ENCODE measurements around the gene OR10G3. TPM values are rescaled to one million over a fixed set of nuclear protein-coding genes. Genes with fewer than 3 reads are reported as not detected.
"Not testable (repeated sequence)": the region's sequence is repeated elsewhere in the genome, so short reads cannot be mapped to it uniquely, and the experiment has no call there.

Gene OR10G3, protein sequence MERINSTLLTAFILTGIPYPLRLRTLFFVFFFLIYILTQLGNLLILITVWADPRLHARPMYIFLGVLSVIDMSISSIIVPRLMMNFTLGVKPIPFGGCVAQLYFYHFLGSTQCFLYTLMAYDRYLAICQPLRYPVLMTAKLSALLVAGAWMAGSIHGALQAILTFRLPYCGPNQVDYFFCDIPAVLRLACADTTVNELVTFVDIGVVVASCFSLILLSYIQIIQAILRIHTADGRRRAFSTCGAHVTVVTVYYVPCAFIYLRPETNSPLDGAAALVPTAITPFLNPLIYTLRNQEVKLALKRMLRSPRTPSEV
- not detected in 2 replicates for total RNA-seq (2014; rRNA removed; shearing (Covaris generic))

DNA sequence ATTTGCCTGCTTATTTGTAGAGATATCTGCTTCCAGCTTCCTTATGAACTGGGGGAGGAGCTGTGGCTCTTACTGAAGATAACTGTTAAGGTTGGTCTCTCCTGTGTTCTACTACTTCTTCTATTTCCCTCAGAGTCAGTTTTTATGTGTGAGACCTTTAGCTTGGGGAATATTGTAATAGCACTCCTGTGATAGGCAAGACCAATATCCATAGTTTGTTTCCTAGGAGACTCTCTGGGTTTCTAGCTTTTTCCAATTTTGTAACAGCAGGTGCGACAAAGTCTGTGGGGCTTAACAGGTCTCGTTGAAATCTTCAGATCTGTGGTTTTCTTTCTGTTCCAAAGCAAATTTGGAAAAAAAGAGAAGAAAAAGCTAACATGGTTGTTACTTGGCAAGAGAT is at the start of gene OR10G3:
TSS of gene OR10G3 (minus strand) at position 101 of the 400 bp plus-strand sequence. CDS start 9,332 bp downstream, outside the sequence.
- DNase-seq (ENCODE audit: low read depth), result no peak

DNA sequence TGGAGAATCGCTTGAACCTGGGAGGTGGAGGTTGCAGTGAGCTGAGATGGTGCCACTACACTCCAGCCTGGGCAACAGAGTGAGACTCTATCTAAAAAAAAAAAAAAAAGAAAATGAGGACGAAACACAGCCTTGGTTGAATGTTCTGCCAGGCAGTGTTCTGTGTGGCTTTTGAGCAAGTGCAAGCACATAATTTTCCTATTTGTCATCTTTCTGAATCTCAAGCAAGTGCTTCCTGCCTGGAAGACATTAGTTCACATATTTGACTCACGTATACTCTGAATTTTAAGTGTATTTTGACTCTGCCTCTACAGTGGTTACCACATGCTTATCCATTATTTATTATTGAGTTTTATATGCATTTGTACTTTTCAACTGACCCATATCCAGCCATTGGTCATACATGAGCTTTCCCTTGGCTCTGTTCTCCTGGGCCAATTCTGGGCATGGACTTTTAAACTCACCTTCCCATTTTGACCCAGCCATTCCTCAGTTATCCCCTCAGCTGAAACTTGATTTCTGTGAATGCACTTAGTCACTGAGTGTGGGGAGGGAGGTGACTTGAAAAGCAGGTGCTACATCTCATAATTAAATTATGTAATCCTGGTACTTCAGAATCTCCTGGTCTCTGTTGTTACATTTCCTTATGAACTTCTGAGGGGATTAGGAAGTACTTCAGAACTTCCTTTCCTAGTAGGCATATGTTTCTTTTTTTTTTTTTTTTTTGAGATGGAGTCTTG is 46.8 kb upstream of the OR10G3 start:
- DNase-seq (ENCODE audit: low read depth), result peak; percentile 52

DNA sequence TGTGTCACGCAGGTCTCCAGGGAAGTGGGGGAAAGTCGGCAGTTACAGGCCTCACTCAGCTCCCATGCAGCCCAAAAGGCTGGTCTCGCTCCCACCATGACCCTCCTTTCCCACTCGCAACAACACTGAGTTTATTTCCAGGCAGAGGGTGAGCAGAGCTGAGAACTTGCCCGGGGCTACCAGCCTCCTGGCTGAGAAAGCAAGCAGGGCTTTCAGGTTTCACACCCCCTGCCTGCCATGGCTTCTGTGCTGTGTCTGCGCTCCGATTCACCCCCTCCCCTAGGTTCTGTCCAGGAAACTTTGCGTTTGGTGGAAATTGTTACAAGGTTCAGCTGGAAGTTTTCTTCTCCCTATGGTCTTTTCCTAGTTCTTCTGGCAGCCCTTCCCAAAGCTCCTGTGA is 37.7 kb upstream of the OR10G3 start:
- no peak for DNase-seq (ENCODE audit: low read depth)

DNA sequence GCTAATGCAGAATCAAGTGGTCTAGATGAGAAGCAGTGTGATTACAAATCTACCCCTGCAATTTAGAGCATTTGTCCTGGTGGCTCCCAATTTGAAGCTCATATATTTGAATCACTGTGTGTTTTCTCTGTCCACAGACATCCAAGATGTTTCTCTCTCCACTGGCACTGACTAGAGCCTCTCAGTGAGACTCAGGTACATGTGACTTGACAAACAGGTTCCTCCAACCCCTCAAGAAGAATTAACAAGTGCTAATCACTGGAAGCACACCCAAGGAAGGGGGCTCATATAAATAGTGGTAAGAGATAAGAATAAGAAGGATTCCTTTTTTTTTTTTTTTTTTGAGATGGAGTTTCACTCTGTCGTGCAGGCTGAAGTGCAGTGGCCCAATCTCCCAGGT is 34.4 kb upstream of the OR10G3 start:
- DNase-seq (ENCODE audit: low read depth), result no peak

DNA sequence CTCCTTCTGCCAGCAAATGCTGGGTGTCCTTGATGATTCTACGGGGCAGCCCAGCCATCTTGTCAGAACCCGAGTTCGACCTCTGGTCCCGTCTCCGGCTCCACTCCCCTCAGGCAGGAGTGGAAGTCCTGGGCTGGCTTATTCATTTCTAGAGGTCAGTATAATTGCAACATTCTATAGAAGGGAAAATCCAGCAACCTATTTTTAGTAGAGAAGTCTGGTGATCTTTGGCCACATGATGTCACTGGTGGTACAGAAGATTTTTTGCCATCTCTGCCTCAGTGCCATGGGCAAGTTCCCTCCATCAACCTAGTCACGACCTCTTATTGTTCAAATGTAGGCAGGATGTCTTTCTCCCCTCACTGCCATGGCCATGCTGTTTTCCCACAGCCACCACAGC is 32.4 kb upstream of the OR10G3 start:
- peak; percentile 13 for DNase-seq (ENCODE audit: low read depth)

DNA sequence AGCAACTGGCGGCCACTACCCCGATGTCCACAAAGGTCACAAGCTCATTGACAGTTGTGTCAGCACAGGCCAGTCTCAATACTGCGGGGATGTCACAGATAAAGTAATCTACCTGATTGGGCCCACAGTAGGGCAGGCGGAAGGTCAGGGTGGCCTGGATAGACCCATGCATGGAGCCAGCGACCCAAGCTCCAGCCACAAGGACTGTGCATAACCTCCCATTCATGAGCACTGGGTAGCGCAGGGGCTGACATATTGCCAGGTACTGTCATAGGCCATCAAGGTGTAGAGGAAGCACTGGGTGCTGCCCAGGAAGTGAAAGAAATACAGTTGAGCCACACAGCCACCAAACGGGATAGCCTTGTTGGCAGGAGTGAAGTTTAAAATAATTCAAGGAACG is 22.3 kb upstream of the OR10G3 start:
- DNase-seq (ENCODE audit: low read depth), result not testable (repeated sequence)

DNA sequence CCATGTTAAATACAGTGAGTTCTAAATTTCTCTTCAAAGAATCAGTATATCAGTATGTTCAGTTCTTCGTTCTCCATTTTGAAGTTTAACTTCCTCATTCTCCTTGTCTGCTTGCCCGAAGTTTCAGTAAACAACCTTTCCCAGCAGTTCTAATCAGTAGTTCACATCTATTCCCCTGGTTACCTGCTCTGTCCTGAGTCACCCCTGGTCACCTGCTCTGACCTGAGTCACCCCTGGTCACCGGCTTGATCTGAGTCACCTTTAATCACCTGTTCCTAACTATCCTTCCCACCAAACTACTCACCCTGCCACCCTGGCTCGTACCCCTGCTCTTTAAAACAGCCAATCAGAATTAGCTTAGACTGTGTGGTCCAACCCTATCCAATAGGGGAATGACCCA is 9.4 kb upstream of the OR10G3 start:
- no peak for DNase-seq (ENCODE audit: low read depth)

DNA sequence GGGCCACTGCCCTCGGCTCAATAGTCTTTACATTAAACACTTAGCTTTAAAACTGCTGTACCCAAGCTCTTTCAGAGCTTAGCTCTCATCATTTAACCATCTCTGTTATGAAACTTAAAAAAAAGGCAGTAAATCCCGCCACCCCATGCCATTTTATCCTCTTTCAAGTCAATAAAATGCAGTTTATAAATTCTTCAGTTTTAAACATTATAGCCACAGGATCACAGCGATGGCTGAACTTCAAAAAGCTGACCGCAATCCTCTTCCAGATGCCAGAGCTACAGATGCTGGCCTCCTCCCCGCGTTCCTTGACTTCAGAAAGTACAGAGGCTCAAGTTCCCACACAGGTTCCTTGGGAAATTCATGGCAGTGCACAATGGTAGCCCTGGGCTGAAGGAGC is 4.2 kb downstream of the OR10G3 start:
- no peak for DNase-seq (ENCODE audit: low read depth)

DNA sequence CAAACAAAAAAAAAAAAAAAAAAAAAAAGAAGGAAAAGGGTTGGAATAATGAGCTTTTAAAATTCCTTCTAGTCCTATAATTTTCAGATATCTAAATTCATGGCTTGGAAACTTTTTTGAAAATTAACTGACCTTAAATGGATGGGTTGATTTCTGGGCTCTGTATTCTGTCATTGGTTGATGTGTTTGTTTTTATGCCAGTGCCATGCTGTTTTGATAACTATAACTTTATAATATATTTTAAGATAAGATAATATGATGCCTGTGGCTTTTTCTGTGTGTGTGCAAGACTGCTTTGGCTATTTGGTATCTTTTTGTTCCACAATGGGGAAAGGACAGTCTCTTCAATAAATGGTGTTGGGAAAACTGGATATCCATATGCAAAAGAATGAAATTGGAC is 7.3 kb downstream of the OR10G3 start:
- no peak for DNase-seq (ENCODE audit: low read depth)

DNA sequence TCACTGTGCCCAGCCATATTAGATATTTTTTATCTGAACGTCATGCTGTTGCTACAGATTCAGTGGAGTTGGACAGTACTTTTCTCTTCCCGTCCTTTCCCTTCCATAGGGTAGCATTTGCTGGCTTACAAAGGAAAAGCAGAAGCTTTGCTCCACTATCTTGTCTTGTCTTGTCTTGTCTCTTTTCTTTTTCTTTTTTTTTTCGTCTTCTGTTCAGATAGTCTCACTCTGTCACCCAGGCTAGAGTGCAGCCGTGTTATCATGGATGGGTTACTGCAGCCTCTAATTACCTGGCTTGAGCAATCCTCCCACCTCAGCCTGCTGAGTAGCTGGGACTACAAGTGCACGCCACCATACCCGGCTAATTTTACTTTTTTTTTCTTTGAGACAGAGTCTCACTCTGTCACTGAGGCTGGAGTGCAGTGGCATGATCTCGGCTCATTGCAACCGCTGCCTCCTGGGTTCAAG is 21.1 kb downstream of the OR10G3 start:
- DNase-seq (ENCODE audit: low read depth), result no peak

DNA sequence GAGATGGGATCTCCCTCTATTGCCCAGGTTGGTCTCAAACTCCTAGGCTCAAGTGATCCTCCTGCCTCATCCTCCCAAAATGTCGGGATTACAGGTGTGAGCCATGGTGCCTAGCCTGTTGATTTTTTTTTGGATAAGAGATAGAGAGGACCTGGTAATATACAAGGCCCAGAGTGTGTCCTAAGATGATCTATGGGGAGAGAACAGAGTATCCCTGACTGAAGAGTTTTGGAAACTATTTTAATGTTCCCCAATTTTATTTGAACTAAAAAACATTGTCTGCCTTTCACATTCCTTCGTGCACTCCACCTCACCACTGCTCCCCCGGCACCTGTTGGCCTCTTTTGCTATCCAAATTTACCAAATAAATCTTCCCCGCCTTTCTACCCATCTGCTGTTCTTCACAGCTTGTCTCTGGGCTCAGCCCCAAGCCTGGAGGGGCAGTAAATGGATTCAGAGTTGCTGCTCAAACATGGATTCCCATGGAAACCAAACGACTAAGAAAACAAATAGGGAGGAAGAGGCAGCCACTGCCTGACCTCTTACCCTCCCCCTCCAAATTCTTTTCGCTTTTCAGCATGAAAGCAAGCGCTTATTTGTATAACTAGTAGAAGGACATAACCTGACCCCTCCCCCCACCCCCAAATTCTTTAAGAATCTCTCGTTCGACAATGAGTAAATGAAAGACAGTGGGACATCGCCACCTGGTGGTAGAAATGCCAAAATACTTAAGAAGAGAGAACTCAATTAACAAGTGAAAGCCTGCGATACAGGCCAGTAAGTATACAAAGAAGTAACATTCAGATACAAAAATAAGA is 22.6 kb downstream of the OR10G3 start:
- DNase-seq (ENCODE audit: low read depth), result peak; percentile 84

DNA sequence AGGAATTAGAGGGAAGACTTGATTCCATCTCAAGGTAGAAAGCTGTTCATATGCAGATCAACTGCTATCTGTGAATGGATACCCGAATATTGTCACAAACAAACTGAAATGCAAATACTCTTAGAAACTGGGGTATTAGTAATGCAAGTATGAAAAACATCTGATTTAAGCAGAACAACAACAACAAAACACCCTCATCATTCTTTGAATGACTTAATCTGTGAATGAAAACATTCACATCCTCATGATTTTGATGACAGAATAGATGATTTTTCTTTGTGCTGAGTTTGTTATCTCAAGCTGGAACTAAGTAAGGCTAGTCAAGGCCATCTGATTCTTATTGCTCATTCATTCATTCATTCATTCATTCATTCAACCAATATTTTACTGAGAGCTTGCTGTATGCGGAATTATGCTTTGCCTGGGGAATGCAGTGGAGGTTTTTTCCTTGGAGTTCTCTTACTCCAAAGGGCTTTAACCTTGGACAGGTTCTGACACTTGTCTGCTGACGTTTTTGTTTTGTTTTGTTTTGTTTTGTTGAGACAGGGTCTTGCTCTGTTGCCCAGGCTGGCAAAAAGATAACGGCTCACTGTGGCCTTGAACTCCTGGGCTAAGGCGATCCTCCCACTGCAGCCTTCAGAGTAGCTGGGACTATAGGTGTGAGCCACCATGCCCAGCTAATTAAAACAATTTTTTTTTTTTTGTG is 23.3 kb downstream of the OR10G3 start:
- no peak for DNase-seq (ENCODE audit: low read depth)

DNA sequence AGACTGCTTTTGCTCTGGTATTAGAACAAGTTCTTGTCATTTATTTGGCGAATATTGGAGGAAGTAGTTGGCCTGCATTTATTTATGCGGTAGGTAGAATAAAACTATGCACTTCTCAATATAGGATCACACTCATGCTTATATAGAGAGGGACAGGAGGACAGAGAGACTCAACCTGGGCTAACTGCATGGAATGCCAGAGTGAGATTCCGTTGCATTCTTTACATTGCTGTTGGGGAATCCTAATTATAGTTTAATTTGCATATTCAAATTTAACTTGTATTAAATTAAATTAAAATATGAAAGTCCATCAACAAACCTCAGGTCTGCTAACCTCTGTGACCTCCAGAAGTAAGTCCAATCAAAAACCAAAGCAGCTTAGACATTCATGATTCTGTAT is 26.6 kb downstream of the OR10G3 start:
- no peak for DNase-seq (ENCODE audit: low read depth)

DNA sequence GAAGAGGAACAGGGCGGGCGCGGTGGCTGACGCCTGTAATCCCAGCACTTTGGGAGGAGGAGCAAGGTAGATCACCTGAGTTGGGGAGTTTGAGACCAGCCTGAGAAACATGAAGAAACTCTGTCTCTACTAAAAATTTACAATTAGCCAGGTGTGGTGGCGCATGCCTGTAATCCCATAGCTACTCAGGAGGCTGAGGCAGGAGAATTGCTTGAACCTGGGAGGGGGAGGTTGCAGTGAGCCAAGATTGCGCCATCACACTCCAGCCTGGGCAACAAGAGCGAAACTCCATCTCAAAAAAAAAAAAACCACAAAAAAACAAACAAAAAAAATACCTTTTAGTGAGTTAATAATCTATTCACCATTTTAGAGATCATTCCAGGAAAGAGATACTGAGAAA is 35.3 kb downstream of the OR10G3 start:
- not testable (repeated sequence) for DNase-seq (ENCODE audit: low read depth)

DNA sequence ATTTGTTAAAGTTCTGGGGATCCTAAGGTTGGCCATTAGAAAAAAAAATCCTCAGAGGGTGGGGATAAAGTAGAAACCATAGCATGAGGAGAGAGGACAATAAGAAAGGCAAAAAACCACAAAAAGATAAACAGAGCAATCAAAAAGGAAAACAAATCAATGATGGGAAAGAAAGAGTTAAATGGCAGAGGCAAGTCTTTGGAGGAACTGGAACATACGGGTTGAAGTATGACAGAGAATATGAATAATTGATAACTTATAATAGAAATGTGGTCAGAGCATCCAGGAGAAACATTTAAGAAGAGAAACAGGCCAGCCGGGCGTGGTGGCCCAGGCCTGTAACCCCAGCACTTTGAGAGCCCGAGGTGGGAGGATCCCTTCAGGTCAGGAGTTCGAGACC is 35.9 kb downstream of the OR10G3 start:
- no peak for DNase-seq (ENCODE audit: low read depth)

DNA sequence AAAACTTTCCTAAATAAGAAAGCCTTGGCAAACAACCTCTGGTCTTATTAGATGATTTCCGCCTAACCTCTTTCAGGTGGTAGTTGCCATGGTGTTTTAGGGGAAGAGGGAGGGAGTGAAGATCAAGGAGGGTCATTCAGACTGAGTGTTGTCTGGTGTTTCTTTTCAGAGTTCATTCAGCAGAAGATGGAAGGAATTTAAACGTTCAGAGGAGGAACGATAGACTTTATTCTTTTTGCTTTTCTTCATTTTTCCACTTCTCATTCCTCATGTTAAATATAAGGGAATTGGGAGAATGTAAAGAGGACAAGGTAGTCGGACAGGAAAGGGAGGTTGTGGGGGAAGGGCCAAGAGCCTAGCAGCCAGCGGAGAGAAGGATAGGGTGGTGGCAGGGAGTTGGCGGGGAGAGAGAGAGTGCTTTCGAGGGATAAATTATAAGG is 36.3 kb downstream of the OR10G3 start:
- no peak for DNase-seq (ENCODE audit: low read depth)

DNA sequence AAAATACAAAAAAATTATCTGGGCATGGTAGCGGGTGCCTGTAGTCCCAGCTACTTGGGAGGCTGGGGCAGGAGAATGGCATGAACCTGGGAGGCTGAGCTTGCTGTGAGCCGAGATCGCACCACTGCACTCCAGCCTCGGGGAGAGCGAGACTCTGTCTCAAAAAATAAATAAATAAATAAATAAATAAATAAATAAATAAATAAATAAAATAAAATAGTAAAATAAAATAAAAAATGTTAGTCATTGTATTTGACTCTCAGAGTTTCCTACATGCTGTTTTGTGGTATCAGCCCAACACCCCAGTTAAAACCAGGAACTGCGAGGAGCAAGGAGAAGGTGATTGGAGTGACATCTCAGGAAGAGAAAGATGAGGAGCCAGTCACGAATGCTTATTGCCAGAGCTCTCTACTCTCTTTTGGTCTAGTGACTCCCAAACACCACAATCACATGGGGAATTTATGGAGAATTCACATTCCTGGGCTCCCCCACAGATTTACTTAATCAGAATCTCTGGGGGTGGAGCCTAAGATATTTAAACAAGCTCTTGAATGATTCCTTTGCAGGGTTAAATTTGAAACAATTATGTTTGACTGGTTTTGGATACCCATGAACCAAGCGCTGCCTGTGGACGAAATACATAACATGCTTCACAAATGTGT is 38.3 kb downstream of the OR10G3 start:
- no peak for DNase-seq (ENCODE audit: low read depth)

DNA sequence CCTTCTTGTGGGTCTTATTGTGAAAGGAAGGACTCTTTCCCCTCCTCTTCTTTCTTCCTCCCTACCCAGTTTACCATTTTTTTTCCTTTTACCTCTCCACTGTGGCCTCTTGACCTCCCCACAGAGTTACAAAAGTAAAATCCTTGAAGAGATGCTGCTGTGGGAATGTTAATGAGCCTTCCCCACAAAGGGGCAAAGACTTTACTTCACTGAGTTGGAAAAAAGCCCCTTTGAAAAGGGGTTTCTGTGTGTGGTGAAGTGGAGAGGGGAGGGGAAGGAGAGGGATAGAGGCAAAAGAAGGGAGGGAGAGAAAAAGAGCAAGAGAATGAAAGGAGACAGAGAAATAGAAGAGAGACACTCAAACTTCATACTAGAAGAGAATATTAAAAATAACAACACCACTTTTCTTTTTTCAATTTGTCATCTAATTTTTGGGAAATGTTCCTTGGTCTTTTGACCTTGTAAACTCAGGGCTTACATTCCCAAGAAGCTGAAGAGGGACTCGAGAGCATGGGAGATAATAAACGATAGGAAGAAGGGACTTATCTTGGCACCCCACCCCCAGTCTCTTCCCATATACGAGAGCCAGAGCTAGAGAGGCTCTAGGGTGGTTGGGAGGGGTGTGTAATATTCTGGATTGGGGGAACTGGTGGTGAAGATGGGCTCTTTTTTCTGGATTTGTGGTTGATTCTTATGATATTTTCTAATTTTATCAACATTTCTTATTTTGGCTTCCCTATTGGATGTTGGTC is 40.5 kb downstream of the OR10G3 start:
- DNase-seq (ENCODE audit: low read depth), result no peak

DNA sequence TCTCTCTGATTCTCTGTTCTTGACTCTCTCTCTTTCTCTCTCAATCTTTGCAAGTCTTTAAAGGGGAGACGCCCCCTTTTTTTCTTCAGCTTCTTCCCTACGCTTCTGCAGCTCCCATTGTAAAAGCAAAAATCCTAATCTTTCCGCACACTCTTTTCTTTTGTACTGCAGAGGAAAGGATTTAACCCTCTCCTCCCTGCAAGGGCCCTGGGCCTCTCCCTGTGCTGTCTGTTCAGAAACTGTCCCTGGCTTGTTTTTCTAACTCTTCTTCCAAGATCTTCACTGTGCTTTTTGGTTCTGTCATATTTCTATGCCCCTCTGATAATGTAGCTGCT is 42.8 kb downstream of the OR10G3 start:
- DNase-seq (ENCODE audit: low read depth), result no peak

DNA sequence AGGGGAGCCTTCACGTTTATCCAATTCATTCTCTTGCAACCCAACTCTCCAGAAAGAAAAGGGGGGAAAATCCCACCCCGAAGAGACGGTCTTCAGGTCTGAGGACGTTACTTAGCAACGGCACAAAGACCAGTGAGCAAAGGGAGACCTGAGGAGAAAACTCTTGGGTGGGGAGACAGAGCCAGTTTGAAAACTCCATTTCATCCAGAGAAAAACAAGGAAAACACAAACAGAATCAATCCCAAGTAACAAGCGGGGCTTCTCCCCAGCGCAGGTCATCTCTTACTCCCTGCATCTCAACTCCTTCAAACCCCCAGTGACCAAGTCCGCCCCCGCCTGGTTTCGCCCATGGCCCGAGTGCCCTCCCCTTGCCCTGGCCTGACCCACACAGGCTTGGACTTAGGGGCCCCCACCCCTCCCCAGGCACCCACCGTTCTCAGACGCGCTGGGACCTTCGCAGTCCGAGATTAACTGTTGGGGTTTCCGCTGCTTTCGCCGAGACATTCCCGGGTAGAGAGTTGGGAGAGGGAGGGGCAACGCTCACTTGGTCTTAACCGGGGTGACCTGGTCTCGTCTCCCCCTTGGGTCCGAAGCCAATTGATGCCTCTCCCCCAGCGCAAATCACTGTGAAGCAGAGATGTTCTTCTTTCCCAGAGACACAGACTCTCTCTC is 43.3 kb downstream of the OR10G3 start:
- DNase-seq (ENCODE audit: low read depth), result no peak

Data from Daoy (cell line).